Right atrium auricular region (tissue), 2 donors: ENCODE results near the gene OGFR. TPM values are rescaled to one million over a fixed set of nuclear protein-coding genes. Genes with fewer than 3 reads are reported as not detected.

ENCODE experiments used
- DNase-seq: peaks from one replicate; pipeline ENCODE4 v3.0.0-alpha.2; 2019; ENCODE audit warnings: low spot score
- H3K27ac ChIP-seq, 2 donors: fragments of 200-600 bp; sonication (generic); 1 replicate in 1 of 2; 2 replicates in 1 of 2; pipeline ENCODE4 v1.5.1; 2016 to 2019
- H3K27me3 ChIP-seq, 2 donors: fragments of 200-600 bp; sonication (generic); one replicate each; pipeline versions ENCODE4 v1.5.1 to v1.6.0; 2017 to 2019
- H3K36me3 ChIP-seq: fragments of 200-600 bp; sonication (generic); one replicate; pipeline ENCODE4 v1.5.1; 2016
- H3K4me1 ChIP-seq, 2 donors: fragments of 200-600 bp; sonication (generic); one replicate each; pipeline versions ENCODE4 v1.5.1 to v1.6.0; 2017 to 2019
- H3K4me3 ChIP-seq, 2 donors: fragments of 200-600 bp; sonication (generic); 1 replicate in 1 of 2; 2 replicates in 1 of 2; pipeline ENCODE4 v1.5.1; 2017 to 2019; ENCODE audit warnings: mild to moderate bottlenecking in 1 of 2, moderate library complexity in 1 of 2
- H3K9me3 ChIP-seq, 2 donors: fragments of 200-600 bp; sonication (generic); one replicate each; pipeline ENCODE4 v1.5.1; 2019
- total RNA-seq, 2 donors: library from RNA; depleted of rRNA; stranded (reverse); fragments of >200 nt; gene quantifications; one replicate each; pipeline ENCODE4 v1.1.0, GENCODE V29; 2016
- TF ChIP-seq, protein P1 (sequence below), 2 donors: fragments of 200-600 bp; sonication (generic); IDR thresholded peaks; one replicate each; pipeline ENCODE4 v1.5.1; 2019; ENCODE audit warnings: antibody characterized with exemption in 2 of 2

OGFR gene
- total RNA-seq, 2 donors from 2014 or later: 17.3 to 31.2 TPM

DNA sequence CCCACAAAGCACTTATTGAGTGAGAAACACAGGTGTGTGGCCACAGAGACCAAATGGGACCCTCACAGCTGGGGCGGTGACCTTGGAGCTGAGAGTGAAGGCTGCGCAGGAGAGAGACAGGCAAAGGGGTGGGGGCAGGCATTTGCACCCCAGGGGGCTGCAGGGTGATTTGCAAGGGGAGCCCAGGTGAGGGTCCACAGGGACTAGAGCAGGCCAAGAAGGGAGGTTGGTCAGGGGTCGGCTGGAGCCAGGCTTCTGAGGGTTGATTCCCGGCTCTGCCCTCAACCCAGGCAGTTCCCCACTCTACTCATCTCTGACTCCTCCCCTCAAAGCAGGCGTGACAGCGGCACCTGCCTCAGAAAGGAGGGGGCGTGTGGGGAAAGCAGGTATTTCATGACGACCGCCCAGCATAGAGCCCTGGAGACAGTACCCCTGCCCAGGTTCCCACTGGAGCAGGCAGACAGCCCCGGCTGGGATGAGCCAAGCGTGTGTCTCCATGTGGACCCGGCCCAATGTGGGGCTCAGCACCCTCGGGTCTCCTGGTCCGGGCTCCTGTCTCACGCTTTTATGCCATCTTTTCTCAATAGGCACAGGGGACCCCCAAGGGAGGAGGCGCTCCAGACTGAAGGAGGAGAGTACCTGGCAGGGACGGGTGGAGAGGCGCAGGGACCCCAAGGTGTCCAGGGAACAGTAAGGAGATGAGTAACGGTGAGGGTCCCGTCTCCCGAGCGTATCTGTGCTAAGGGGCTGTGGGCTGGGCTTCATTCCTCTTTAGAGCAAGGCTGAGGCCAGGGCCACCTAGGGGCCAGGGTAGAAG lies 11.5 kb upstream of the OGFR start:
- peaks cover 0 to 34% of the 10 kb centered on the region in 2 donors for H3K4me1 ChIP-seq
- TF ChIP-seq, protein P1, sequence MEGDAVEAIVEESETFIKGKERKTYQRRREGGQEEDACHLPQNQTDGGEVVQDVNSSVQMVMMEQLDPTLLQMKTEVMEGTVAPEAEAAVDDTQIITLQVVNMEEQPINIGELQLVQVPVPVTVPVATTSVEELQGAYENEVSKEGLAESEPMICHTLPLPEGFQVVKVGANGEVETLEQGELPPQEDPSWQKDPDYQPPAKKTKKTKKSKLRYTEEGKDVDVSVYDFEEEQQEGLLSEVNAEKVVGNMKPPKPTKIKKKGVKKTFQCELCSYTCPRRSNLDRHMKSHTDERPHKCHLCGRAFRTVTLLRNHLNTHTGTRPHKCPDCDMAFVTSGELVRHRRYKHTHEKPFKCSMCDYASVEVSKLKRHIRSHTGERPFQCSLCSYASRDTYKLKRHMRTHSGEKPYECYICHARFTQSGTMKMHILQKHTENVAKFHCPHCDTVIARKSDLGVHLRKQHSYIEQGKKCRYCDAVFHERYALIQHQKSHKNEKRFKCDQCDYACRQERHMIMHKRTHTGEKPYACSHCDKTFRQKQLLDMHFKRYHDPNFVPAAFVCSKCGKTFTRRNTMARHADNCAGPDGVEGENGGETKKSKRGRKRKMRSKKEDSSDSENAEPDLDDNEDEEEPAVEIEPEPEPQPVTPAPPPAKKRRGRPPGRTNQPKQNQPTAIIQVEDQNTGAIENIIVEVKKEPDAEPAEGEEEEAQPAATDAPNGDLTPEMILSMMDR (IDR thresholded peaks at IDR 0.05): no peak
- no peak for DNase-seq
- H3K4me3 ChIP-seq: peak overlapping the region in 1 of 2 donors; percentile 72
- H3K27me3 ChIP-seq: no peaks in the 10 kb centered on the region
- H3K27ac ChIP-seq: peak overlapping the region; percentile 84 to 93
- H3K36me3 ChIP-seq: peaks cover under 1% of the 10 kb centered on the region
- no peaks in the 10 kb centered on the region for H3K9me3 ChIP-seq

DNA sequence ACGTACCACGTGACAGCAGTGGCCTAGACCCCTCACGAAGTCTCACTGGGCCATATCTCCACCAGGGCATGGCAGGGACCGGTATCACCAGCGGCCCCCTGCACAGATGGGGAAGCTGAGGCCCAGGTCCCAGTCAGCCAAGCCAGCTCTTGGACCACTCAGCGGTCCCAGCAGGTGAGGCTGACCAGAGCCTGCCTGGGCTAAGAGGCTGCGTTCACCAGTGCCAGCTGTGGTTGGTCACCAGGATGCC lies 11.0 kb upstream of the OGFR start:
- Histone ChIP-seq H3K27ac (peak overlapping the region; percentile 84 to 93), H3K36me3 (peaks cover 5% of the 10 kb centered on the region), H3K9me3 (no peaks in the 10 kb centered on the region), H3K4me3 (peak overlapping the region; percentile 19 to 72), H3K27me3 (no peaks in the 10 kb centered on the region), H3K4me1 (peaks cover 0 to 34% of the 10 kb centered on the region in 2 donors)
- DNase-seq: no peak
- TF ChIP-seq, protein P1 (IDR thresholded peaks at IDR 0.05): no peak

DNA sequence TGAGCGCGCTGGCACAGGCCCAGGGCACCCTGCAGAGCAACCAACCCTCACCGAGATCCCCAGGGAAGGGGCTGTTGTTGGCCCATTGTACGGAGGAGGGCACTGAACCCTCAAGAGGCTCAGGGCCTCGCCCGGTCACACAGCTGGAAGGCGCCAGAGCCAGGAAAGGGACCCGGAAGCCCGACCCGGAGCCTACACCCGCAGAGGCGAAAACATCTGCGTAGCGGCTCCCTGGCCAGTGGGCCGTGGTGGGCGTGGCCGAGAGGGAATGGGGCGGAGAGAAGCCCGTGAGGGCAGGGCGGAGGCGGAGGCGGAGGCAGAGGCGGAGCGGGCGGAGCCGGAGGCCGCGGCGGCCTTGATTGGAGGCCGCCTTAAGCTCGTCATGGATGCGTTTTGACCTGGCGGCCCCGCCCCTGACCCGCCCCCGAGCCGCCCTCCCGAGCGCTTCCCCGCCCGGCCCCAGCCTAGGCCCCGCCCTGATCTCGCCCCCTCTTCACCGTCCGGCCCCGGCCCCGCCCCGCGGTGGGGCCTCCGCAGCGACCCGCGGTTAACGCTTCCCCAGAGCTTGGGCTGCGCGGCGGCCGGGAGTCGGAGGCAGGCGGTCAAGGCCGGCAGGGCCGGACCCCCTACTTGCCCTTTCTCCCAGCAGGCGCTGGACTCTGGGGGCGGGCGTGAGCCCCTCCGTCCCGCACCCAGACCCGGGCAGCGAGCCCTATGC lies 10.5 kb upstream of the OGFR start:
- Histone ChIP-seq H3K4me1 (peaks cover 0 to 34% of the 10 kb centered on the region in 2 donors), H3K27me3 (no peaks in the 10 kb centered on the region), H3K27ac (peak overlapping the region; percentile 88 to 93), H3K36me3 (peaks cover 10% of the 10 kb centered on the region), H3K4me3 (peak overlapping the region; percentile 57 to 72), H3K9me3 (no peaks in the 10 kb centered on the region)
- TF ChIP-seq, protein P1 (IDR thresholded peaks at IDR 0.05): no peak
- peak; percentile 96 for DNase-seq

DNA sequence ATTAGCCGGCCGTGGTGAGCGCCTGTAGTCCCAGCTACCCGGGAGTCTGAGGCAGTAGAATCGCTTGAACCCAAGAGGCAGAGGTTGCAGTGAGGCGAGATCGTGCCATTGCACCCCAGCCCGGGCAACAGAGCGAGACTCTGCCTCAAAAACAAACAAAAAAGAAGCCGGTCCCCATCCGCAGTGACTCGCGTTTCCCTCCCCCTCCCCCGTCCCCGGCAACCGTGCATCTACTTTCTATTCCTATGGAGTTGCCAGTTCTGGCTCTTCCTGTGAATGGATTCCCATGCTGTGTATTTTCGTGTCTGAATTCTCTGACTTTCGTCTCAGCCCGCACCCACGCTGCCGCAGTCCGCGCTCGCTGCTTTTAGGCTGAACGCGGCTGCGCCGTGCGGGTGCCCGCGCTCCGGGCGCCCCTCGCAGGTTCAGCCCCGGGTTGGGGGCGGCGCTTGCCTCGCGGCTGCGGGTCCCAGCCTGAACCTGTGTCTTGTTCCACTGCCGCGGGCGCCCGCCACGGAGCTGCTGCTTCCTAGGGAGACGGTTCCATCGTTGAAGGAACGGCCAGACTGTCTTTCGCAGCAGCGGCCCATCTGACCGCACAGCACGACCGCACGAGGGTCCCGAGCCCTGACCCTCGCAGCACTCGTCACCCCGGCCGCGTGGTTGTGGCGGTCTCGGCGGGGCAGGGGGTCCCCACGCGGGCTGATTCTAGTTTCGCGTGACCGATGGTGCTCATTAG lies 9.4 kb upstream of the OGFR start:
- DNase-seq: no peak

DNA sequence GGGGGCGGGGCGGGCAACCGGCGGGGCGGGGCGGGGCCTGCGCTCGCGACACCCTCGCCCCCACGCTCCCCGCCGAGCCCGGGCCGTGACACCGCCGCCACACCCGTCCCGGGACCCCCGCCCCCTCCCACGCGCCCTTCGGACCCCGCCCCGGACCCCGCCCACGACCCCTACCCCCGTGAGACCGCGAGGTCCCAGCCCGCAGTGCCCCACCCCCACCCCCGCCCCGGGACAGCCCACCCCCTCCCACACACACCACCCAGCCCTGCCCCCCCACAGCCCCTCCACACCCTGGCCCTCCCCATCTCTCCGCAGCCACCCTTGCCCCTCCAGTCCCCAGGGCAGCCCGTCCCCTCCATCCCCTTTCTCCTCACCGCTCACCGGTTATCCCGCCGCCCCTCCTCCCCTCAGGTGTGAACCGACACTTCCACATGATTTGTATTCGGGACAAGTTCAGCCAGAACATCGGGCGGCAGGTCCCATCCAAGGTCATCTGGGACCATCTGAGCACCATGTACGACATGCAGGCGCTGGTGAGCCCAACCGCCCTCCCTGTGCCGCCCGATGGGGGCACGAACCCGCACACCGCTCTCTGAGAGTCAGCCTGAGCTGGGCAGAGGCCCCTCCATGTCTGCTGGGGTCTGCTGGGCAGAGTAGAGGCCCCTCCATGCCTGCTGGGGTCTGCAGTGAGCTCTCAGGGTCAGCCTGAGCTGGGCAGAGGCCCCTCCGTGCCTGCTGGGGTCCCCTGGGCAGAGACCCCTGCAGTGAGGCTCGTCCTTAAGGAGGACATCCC lies 7.7 kb upstream of the OGFR start:
- peaks cover 15% of the 10 kb centered on the region for H3K36me3 ChIP-seq
- TF ChIP-seq, protein P1 (IDR thresholded peaks at IDR 0.05): no peak
- H3K9me3 ChIP-seq: no peaks in the 10 kb centered on the region
- H3K4me1 ChIP-seq: peaks cover 0 to 40% of the 10 kb centered on the region in 2 donors
- H3K27me3 ChIP-seq: no peaks in the 10 kb centered on the region
- H3K4me3 ChIP-seq: peak overlapping the region; percentile 72 to 80
- H3K27ac ChIP-seq: peak overlapping the region; percentile 88
- DNase-seq: no peak

More for the DNA sequence above, 9.4 kb upstream of the OGFR start:
- TF ChIP-seq, protein P1 (IDR thresholded peaks at IDR 0.05): no peak
- Histone ChIP-seq H3K4me3 (peak overlapping the region; percentile 57 to 72), H3K27ac (peak overlapping the region; percentile 88 to 93), H3K27me3 (no peaks in the 10 kb centered on the region), H3K9me3 (no peaks in the 10 kb centered on the region), H3K36me3 (peaks cover 15% of the 10 kb centered on the region), H3K4me1 (peaks cover 0 to 34% of the 10 kb centered on the region in 2 donors)
